ENCODE measurements around the gene AGER. TPM values are rescaled to one million over a fixed set of nuclear protein-coding genes. Genes with fewer than 3 reads are reported as not detected.

AGER gene
- polyA plus RNA-seq, 2 of the 4 experiments (the other 2 are of a cell fraction), result 1.6 to 2.4 TPM

DNA sequence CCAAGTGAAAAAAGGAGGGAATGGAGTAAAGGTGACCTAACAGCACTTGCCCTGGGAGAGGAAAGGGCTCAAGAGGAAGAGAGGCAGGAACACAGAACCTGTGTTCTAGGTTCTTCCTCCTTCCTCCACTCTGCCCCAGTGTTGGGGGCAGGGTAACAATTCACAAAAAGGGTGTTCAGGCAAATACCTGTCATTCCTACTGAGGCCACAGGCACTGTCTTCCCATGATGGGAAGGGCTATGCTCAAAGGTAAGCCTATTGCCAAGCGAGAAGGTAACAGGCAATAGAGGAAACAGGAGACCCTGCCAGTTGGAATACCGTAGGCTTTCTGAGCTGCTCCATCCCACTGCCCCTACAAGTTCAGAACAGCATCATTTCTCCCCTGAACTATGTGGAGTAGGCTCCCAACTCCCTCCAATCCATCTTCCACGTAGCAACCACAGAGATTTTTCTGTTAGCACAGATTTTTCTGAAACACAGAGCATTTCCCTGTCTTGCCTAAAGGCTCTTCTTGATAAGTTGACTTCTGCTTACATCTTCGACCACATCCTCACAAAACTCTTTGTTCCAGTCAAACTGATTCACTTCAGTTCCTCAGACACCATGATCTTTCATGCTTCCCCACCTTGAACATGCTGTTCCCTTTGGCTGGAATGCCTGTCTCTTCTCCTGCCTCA lies 10.9 kb downstream of the AGER start:
- FAIRE-seq (no peak), ATAC-seq (no peak), DNase-seq (ENCODE audit: low read depth in 1 of 2, low spot score in 1 of 2) (no peak)
- ChIA-PET CTCF (interaction anchor here (1.1 to 2.3 kb wide), 4 partner anchors 9 to 54 kb away, joined by 3 to 8 read pairs (median 6); no protein-coding TSS in a partner anchor), POLR2A (no interaction called here)
- H3K9me3 ChIP-seq, result no peaks in the 10 kb centered on the region
- no peak overlapping the region for H3K27ac ChIP-seq
- no peak for TF ChIP-seq NPAS2 (CRISPR knock-in tag; IDR thresholded peaks at IDR 0.05; ENCODE audit: borderline replicate concordance)
- TF ChIP-seq, protein P1, sequence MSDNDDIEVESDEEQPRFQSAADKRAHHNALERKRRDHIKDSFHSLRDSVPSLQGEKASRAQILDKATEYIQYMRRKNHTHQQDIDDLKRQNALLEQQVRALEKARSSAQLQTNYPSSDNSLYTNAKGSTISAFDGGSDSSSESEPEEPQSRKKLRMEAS (IDR thresholded peaks at IDR 0.05), result no peak
- TF ChIP-seq, protein P2, sequence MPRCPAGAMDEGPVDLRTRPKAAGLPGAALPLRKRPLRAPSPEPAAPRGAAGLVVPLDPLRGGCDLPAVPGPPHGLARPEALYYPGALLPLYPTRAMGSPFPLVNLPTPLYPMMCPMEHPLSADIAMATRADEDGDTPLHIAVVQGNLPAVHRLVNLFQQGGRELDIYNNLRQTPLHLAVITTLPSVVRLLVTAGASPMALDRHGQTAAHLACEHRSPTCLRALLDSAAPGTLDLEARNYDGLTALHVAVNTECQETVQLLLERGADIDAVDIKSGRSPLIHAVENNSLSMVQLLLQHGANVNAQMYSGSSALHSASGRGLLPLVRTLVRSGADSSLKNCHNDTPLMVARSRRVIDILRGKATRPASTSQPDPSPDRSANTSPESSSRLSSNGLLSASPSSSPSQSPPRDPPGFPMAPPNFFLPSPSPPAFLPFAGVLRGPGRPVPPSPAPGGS (IDR thresholded peaks at IDR 0.05), result no peak
- no peak for TF ChIP-seq CBX2 (IDR thresholded peaks at IDR 0.05; ENCODE audit: borderline replicate concordance, low read depth)
- TF ChIP-seq KDM1A (IDR thresholded peaks at IDR 0.05; ENCODE audit: low read depth), result no peak
- TF ChIP-seq ZSCAN20 (CRISPR knock-in tag; IDR thresholded peaks at IDR 0.05), result no peak
- no peak for TF ChIP-seq ZNF302 (CRISPR knock-in tag; IDR thresholded peaks at IDR 0.05)
- H3K4me3 ChIP-seq, result no peak overlapping the region
- peaks cover 16% of the 10 kb centered on the region for H3K4me1 ChIP-seq
- WGBS (ENCODE audit: missing lambda C conversion rate), result 89% methylated on average over 4 of the region's 4 CpGs
- no peak overlapping the region for H3K4me2 ChIP-seq

DNA sequence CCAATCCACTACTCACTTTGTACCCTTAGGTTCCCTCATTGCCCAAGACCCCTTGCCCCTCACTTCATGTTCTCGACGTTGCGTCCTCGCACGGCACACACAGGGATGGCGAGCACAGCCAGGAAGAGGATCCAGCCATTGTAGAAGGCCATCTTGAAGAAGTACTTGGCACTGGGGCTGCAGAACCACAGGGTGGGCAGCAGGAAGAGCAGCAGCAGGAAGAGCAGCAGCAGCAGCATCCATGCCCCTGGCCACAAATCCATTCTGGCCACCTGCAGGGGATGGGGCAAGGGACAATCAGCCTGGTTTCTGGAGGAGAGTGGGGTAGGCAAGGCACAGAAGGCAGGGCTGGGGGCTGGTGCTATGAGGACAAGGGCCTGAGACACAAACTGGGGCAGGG lies 12.8 kb downstream of the AGER start:
- no peak overlapping the region for H3K4me2 ChIP-seq
- ChIA-PET POLR2A (no interaction called here), CTCF (interaction anchor here (1.1 kb wide), 1 partner anchor 52 kb away, joined by 5 read pairs; no protein-coding TSS in a partner anchor)
- TF ChIP-seq POLR2A (IDR thresholded peaks at IDR 0.05; ENCODE audit: low read length) (no peak), CBX2 (IDR thresholded peaks at IDR 0.05; ENCODE audit: borderline replicate concordance, low read depth) (no peak), CHD2 (IDR thresholded peaks at IDR 0.05; ENCODE audit: low read length, partially characterized antibody) (no peak), CBX8 (IDR thresholded peaks at IDR 0.05) (no peak), KDM5A (IDR thresholded peaks at IDR 0.05) (no peak), EHF (CRISPR knock-in tag; IDR thresholded peaks at IDR 0.05) (no peak), JUN (IDR thresholded peaks at IDR 0.05) (no peak), SREBF2 (IDR thresholded peaks at IDR 0.05) (no peak), HEYL (CRISPR knock-in tag; IDR thresholded peaks at IDR 0.05) (no peak), FOSB (CRISPR knock-in tag; IDR thresholded peaks at IDR 0.05) (no peak), PHF8 (IDR thresholded peaks at IDR 0.05; ENCODE audit: borderline replicate concordance, low read depth) (no peak), NR3C1 (IDR thresholded peaks at IDR 0.05) (no peak), GATA3 (IDR thresholded peaks at IDR 0.05; ENCODE audit: borderline replicate concordance) (no peak)
- TF ChIP-seq, protein P3, sequence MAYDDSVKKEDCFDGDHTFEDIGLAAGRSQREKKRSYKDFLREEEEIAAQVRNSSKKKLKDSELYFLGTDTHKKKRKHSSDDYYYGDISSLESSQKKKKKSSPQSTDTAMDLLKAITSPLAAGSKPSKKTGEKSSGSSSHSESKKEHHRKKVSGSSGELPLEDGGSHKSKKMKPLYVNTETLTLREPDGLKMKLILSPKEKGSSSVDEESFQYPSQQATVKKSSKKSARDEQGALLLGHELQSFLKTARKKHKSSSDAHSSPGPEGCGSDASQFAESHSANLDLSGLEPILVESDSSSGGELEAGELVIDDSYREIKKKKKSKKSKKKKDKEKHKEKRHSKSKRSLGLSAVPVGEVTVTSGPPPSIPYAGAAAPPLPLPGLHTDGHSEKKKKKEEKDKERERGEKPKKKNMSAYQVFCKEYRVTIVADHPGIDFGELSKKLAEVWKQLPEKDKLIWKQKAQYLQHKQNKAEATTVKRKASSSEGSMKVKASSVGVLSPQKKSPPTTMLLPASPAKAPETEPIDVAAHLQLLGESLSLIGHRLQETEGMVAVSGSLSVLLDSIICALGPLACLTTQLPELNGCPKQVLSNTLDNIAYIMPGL (CRISPR knock-in tag; IDR thresholded peaks at IDR 0.05; ENCODE audit: borderline replicate concordance), result no peak
- TF ChIP-seq, protein P4, sequence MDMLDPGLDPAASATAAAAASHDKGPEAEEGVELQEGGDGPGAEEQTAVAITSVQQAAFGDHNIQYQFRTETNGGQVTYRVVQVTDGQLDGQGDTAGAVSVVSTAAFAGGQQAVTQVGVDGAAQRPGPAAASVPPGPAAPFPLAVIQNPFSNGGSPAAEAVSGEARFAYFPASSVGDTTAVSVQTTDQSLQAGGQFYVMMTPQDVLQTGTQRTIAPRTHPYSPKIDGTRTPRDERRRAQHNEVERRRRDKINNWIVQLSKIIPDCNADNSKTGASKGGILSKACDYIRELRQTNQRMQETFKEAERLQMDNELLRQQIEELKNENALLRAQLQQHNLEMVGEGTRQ (IDR thresholded peaks at IDR 0.05), result no peak
- TF ChIP-seq, protein P5, sequence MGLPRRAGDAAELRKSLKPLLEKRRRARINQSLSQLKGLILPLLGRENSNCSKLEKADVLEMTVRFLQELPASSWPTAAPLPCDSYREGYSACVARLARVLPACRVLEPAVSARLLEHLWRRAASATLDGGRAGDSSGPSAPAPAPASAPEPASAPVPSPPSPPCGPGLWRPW (IDR thresholded peaks at IDR 0.05), result no peak
- TF ChIP-seq, protein P6, sequence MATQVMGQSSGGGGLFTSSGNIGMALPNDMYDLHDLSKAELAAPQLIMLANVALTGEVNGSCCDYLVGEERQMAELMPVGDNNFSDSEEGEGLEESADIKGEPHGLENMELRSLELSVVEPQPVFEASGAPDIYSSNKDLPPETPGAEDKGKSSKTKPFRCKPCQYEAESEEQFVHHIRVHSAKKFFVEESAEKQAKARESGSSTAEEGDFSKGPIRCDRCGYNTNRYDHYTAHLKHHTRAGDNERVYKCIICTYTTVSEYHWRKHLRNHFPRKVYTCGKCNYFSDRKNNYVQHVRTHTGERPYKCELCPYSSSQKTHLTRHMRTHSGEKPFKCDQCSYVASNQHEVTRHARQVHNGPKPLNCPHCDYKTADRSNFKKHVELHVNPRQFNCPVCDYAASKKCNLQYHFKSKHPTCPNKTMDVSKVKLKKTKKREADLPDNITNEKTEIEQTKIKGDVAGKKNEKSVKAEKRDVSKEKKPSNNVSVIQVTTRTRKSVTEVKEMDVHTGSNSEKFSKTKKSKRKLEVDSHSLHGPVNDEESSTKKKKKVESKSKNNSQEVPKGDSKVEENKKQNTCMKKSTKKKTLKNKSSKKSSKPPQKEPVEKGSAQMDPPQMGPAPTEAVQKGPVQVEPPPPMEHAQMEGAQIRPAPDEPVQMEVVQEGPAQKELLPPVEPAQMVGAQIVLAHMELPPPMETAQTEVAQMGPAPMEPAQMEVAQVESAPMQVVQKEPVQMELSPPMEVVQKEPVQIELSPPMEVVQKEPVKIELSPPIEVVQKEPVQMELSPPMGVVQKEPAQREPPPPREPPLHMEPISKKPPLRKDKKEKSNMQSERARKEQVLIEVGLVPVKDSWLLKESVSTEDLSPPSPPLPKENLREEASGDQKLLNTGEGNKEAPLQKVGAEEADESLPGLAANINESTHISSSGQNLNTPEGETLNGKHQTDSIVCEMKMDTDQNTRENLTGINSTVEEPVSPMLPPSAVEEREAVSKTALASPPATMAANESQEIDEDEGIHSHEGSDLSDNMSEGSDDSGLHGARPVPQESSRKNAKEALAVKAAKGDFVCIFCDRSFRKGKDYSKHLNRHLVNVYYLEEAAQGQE (IDR thresholded peaks at IDR 0.05), result no peak
- TF ChIP-seq, protein P1 (IDR thresholded peaks at IDR 0.05), result no peak
- no peak for ATAC-seq
- peaks cover 9% of the 10 kb centered on the region; the same call in 2 of the 3 replicates for H3K4me1 ChIP-seq
- no peak overlapping the region for H3K27ac ChIP-seq
- DNase-seq (ENCODE audit: low read depth in 1 of 2, low spot score in 1 of 2), result no peak
- 93% methylated on average over 6 of the region's 6 CpGs for WGBS (ENCODE audit: missing lambda C conversion rate)
- no peak for FAIRE-seq
- H3K9me3 ChIP-seq, result no peaks in the 10 kb centered on the region
- H3K4me3 ChIP-seq, result no peak overlapping the region

All from A549 (cell line).